Bronchial epithelial cell (primary cell): ENCODE measurements around the gene SLC37A1. TPM values are rescaled to one million over a fixed set of nuclear protein-coding genes. Genes with fewer than 3 reads are reported as not detected.

ENCODE experiments used
- DNase-seq: peaks from one replicate; pipeline ENCODE4 v3.0.0-alpha.2; 2010; ENCODE audit warnings: low read depth
- FAIRE-seq: peaks from 2 replicates; lab custom pipeline; 2011; peaks lifted over from hg19 to GRCh38; lab: Jason Lieb, UNC
- H3K27me3 ChIP-seq: 2 replicates; pipeline ENCODE4 v1.5.1; 2011; ENCODE audit warnings: low read length; ENCODE audit not compliant: control insufficient read depth, insufficient read depth
- H3K36me3 ChIP-seq: 2 replicates; pipeline ENCODE4 v1.5.1; 2011; ENCODE audit warnings: low read length; ENCODE audit not compliant: control insufficient read depth, insufficient read depth
- H3K4me3 ChIP-seq: 2 replicates; pipeline ENCODE4 v1.5.1; 2011; ENCODE audit warnings: mild to moderate bottlenecking, low read depth, low read length, control low read depth
- total RNA-seq: library from RNA; depleted of rRNA; stranded (reverse); fragments of >200 nt; gene quantifications from 2 replicates; pipeline ENCODE4 v1.2.1, GENCODE V29; 2014
- TF ChIP-seq, protein P1 (sequence below): IDR thresholded peaks from 2 replicates; pipeline ENCODE4 v1.5.1; 2011; ENCODE audit warnings: mild to moderate bottlenecking, moderate library complexity, low read length, control low read depth, inconsistent platforms; ENCODE audit not compliant: insufficient read depth, severe bottlenecking

Gene SLC37A1
- total RNA-seq, 1 donor from 2014 or later = 7.1 TPM

DNA sequence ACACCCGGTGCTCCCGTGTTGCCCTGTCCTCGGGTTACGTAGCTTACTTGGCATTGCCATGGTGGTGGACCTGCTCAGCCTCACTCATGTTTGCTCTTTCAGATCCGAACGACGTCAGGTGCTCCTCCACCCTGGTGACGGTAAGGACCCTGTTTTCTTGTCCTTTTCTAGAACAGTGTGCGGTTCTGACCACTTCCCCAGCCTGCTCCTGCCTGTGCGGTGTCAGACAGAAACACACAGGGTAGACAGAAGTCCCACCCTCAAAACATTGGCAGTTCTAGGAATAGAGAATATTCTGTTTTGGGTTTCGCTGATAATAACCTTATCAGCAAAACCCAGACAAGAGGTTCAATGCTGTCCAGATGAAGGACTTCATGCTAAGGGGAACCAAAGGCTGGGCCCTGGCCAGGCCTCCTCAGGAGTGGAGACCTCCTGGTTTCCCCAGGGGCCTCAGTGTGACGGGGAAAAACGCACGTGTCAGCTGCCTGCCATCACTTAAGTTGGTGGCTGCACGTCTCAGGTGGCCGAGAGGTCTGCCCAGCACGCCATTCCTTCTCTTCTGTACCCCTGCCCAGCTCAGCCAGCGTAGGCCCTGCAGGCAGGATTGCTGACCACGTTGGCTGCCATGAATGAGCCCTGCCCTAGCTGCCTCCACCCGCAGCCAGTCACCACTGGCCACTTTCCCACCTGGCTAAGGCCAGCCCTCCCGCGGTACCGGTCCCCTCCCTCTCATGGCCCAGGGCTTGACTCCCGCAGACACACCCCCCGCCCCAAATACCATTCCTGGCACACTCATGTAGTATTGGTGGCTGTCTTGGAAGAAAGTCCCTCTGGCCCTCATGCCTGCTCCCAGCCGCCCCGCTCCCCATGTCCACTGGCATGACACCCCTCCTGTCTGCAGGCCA, 33.6 kb downstream of the SLC37A1 start:
- Histone ChIP-seq H3K4me3 (no peak overlapping the region), H3K27me3 (no peaks in the 10 kb centered on the region), H3K36me3 (peaks cover 17% of the 10 kb centered on the region)
- TF ChIP-seq, protein P1, sequence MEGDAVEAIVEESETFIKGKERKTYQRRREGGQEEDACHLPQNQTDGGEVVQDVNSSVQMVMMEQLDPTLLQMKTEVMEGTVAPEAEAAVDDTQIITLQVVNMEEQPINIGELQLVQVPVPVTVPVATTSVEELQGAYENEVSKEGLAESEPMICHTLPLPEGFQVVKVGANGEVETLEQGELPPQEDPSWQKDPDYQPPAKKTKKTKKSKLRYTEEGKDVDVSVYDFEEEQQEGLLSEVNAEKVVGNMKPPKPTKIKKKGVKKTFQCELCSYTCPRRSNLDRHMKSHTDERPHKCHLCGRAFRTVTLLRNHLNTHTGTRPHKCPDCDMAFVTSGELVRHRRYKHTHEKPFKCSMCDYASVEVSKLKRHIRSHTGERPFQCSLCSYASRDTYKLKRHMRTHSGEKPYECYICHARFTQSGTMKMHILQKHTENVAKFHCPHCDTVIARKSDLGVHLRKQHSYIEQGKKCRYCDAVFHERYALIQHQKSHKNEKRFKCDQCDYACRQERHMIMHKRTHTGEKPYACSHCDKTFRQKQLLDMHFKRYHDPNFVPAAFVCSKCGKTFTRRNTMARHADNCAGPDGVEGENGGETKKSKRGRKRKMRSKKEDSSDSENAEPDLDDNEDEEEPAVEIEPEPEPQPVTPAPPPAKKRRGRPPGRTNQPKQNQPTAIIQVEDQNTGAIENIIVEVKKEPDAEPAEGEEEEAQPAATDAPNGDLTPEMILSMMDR = no peak
- FAIRE-seq (no peak), DNase-seq (no peak)

DNA sequence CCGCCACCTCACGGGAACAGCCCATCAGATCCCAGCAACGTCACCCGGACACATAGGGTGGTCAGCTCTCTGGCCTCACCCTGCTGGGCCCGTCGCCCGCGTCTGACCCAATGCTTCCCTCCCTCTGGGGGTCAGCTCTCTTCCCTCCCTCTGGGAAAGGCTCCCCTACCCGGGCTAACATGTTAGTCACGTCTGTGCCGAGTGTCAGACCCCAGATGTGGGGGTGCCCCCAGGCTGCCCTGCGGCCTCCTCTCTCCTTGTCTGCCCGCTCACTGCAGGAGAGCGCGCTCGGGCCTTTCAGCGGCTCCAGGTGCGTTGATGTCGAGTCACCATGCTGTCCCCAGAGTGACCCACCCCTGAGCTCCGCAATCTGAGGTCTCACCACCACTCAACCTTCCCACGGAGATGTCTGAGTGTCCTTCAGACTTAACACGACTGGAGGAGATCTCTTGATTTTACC, 34.3 kb downstream of the SLC37A1 start:
- Histone ChIP-seq H3K4me3 (no peak overlapping the region), H3K27me3 (no peaks in the 10 kb centered on the region), H3K36me3 (peaks cover 17% of the 10 kb centered on the region)
- TF ChIP-seq, protein P1 = no peak
- no peak for FAIRE-seq
- no peak for DNase-seq

DNA sequence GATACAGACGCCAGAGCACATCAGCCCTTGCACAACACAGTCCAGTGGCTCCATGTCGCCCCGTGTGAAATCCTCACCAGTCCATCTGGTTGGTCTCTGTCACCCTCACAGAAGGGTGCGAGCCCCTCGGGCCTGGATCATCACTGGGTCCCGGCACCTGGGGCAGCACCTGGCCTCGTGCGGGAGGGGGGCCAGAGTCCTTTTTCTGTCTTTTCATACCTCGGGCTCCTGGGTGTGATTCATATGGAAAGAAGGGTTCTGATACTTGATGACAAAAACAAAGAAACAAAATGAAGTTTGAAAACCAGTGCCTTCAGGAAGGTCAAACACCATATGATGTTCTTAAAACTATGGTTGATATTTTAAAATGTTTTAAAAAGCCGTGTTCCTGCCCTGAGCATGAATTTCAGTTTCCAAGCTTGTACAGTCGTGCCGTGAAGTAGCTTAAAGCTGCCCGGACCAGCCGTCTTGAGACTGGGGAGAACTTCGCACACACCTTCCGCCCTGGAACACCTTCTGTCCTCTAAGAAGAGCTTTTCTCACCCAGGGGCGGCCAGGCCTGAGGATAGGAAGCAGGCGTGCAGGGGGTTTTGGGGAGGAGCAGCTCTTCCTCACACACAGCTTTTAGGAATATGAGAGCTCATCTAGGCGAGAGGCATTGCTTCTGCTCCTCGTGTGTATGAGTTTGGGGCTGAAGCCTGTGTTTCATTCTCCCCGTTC, 35.2 kb downstream of the SLC37A1 start:
- no peak for DNase-seq
- Histone ChIP-seq H3K4me3 (no peak overlapping the region), H3K36me3 (peaks cover 12% of the 10 kb centered on the region), H3K27me3 (no peaks in the 10 kb centered on the region)
- FAIRE-seq = no peak
- TF ChIP-seq, protein P1 = no peak

DNA sequence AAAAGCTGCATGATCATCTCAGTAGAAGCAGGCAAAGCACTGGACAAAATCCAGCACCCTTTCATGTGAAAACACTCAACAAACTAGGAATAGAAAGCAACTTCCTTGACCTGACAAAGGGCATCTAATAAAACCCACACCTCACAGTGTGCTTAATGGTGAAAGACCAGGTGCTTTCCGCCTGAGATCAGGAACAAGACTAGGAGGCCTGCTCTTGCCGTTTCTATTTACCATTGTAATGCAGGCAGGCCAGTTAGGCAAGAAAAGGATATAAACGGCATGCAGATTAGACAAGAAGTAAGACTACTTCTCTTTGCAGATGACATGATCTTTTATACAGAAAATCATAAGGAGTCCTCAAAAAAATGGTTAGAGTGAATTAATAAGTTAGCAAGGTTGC, 37.2 kb downstream of the SLC37A1 start:
- no peak overlapping the region for H3K4me3 ChIP-seq
- DNase-seq (peak; percentile 12), FAIRE-seq (no peak)
- H3K27me3 ChIP-seq = no peaks in the 10 kb centered on the region
- TF ChIP-seq, protein P1 = no peak
- H3K36me3 ChIP-seq = peaks cover 11% of the 10 kb centered on the region

DNA sequence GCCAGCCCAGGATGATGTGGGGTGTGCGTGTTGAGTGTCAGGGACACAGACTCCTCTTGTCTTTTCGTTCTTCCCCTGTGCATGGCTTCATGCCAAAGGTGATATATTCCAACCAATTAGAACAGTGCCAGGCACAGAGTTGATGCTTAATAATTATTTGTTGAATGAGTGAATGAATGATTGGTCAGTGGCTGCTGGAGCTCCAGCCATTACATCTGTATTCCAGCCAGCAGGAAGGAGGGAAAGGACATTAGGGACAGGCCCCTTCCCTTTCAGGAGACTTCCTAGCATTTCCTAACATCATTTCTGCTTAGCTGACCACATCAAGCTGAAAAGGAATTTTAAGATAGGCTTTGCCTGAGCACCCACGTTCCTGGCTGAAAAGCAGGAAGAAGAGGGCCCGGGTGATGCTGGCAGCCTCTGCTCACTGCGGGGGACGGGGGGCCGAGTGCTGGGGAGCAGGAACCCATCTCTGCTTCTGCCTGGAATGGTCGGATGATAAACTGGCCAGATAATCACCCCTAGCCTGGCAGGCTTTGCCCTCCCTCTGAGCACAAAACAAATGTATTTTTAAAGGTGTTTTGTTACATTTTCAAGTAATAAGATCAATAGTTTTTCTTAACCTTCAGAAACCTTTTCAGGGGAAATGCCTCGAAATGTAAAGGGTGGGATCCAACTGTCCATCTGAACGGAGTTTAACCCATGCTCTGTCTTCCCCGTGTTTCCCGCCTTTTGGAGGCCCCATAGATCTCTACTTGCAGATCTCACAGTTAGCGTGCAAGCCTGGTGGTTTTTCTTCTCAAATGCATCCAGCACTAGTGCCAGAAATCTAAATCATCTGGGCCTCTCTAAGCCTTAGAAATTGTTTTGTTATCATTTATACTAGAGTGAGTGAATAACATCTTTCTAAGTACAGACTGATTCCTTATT, 39.0 kb downstream of the SLC37A1 start:
- DNase-seq (no peak), FAIRE-seq (no peak)
- TF ChIP-seq, protein P1 = no peak
- H3K4me3 ChIP-seq = no peak overlapping the region
- no peaks in the 10 kb centered on the region for H3K27me3 ChIP-seq
- H3K36me3 ChIP-seq = peaks cover 12% of the 10 kb centered on the region
